H9 (cell line): ENCODE results near the gene NOL7. TPM values are rescaled to one million over a fixed set of nuclear protein-coding genes. Genes with fewer than 3 reads are reported as not detected.

Experiments used
- DNase-seq: peaks from one replicate; pipeline ENCODE4 v3.0.0-alpha.2; 2017
- H2AFZ ChIP-seq: one replicate; pipeline ENCODE4 v1.6.1; 2013; ENCODE audit warnings: mild to moderate bottlenecking, low read length, control low read depth, moderate library complexity
- H2AK5ac ChIP-seq: 2 replicates; pipeline ENCODE4 v1.6.1; 2013; ENCODE audit warnings: low read length, control low read depth, mixed read lengths; ENCODE audit not compliant: insufficient read length
- H2BK120ac ChIP-seq: one replicate; pipeline ENCODE4 v1.6.1; 2013; ENCODE audit warnings: low read depth, mild to moderate bottlenecking, low read length, control low read depth, inconsistent platforms; ENCODE audit not compliant: poor library complexity, severe bottlenecking
- H2BK12ac ChIP-seq: 2 replicates; pipeline ENCODE4 v1.6.1; 2013; ENCODE audit warnings: low read length, control low read depth, mixed read lengths, low read depth; ENCODE audit not compliant: insufficient read length
- H2BK15ac ChIP-seq: 2 replicates; pipeline ENCODE4 v1.6.1; 2013; ENCODE audit warnings: low read depth, low read length, control low read depth
- H2BK20ac ChIP-seq: one replicate; pipeline ENCODE4 v1.6.1; 2013; ENCODE audit warnings: low read depth, mild to moderate bottlenecking, low read length, control low read depth, inconsistent platforms; ENCODE audit not compliant: poor library complexity, severe bottlenecking
- H2BK5ac ChIP-seq: 2 replicates; pipeline ENCODE4 v1.6.1; 2013; ENCODE audit warnings: low read length, control low read depth, mixed read lengths; ENCODE audit not compliant: insufficient read length
- H3K14ac ChIP-seq: 2 replicates; pipeline ENCODE4 v1.6.1; 2013; ENCODE audit warnings: low read length, control low read depth; ENCODE audit not compliant: insufficient read depth
- H3K18ac ChIP-seq: 2 replicates; pipeline ENCODE4 v1.6.1; 2013; ENCODE audit warnings: low read depth, mild to moderate bottlenecking, mixed read lengths, low read length, control low read depth; ENCODE audit not compliant: insufficient read length
- H3K23ac ChIP-seq: 2 replicates; pipeline ENCODE4 v1.6.1; 2013; ENCODE audit warnings: low read length, control low read depth, mixed read lengths, low read depth; ENCODE audit not compliant: insufficient read length
- H3K23me2 ChIP-seq: 2 replicates; pipeline ENCODE4 v1.6.1; 2013; ENCODE audit warnings: low read depth, mild to moderate bottlenecking, mixed read lengths, low read length, control low read depth; ENCODE audit not compliant: insufficient read length, poor library complexity, severe bottlenecking
- H3K27ac ChIP-seq: 2 replicates; pipeline ENCODE4 v1.5.1; 2013; ENCODE audit warnings: low read length, control low read depth, mixed read lengths, low read depth; ENCODE audit not compliant: insufficient read length
- H3K27me3 ChIP-seq: 2 replicates; pipeline ENCODE4 v1.6.1; 2013; ENCODE audit warnings: low read length, control low read depth, inconsistent platforms; ENCODE audit not compliant: insufficient read depth
- H3K4ac ChIP-seq: 2 replicates; pipeline ENCODE4 v1.6.1; 2013; ENCODE audit warnings: low read depth, mild to moderate bottlenecking, control low read depth, inconsistent platforms, low read length, moderate library complexity
- H3K4me1 ChIP-seq: 2 replicates; pipeline ENCODE4 v1.6.1; 2013; ENCODE audit warnings: low read length, control low read depth, inconsistent platforms; ENCODE audit not compliant: insufficient read depth
- H3K4me2 ChIP-seq: 2 replicates; pipeline ENCODE4 v1.6.1; 2013; ENCODE audit warnings: low read length, control low read depth, mixed read lengths; ENCODE audit not compliant: insufficient read length, insufficient read depth
- H3K56ac ChIP-seq: 2 replicates; pipeline ENCODE4 v1.6.1; 2013; ENCODE audit warnings: low read depth, mild to moderate bottlenecking, mixed read lengths, low read length, control low read depth; ENCODE audit not compliant: insufficient read length
- H3K79me1 ChIP-seq: 2 replicates; pipeline ENCODE4 v1.6.1; 2013; ENCODE audit warnings: low read depth, mild to moderate bottlenecking, moderate library complexity, low read length, control low read depth, inconsistent platforms; ENCODE audit not compliant: insufficient read depth, poor library complexity, severe bottlenecking
- H3K79me2 ChIP-seq: 2 replicates; pipeline ENCODE4 v1.6.1; 2013; ENCODE audit warnings: low read length, control low read depth, inconsistent platforms; ENCODE audit not compliant: insufficient read depth
- H3K9ac ChIP-seq: 2 replicates; pipeline ENCODE4 v1.6.1; 2013; ENCODE audit warnings: low read length, control low read depth, mixed read lengths; ENCODE audit not compliant: insufficient read length; ENCODE audit errors: extremely low read depth
- H3K9me3 ChIP-seq: one replicate; pipeline ENCODE4 v1.6.1; 2013; ENCODE audit warnings: low read depth, low read length, inconsistent platforms; ENCODE audit not compliant: control insufficient read depth
- H3T11ph ChIP-seq: one replicate; pipeline ENCODE4 v1.6.1; 2013; ENCODE audit warnings: mild to moderate bottlenecking, low read length, control low read depth, inconsistent platforms
- H4K20me1 ChIP-seq: one replicate; pipeline ENCODE4 v1.6.1; 2013; ENCODE audit not compliant: control insufficient read depth, insufficient read length, insufficient read depth
- H4K5ac ChIP-seq: 2 replicates; pipeline ENCODE4 v1.6.1; 2013; ENCODE audit warnings: low read depth, mild to moderate bottlenecking, mixed read lengths, low read length, control low read depth; ENCODE audit not compliant: insufficient read length
- H4K8ac ChIP-seq: replicated peaks from 2 replicates; pipeline ENCODE4 v1.6.1; 2013; ENCODE audit warnings: low read length, control low read depth, mixed read lengths, low read depth; ENCODE audit not compliant: insufficient read length
- H4K91ac ChIP-seq: 2 replicates; pipeline ENCODE4 v1.6.1; 2013; ENCODE audit warnings: low read depth, mild to moderate bottlenecking, moderate library complexity, mixed read lengths, low read length, control low read depth; ENCODE audit not compliant: insufficient read length
- H3K27ac Mint-ChIP-seq, 3 experiments: 2 replicates in 2 of 3; 3 replicates in 1 of 3; pipeline ENCODE4 v1.8.0; 2020 to 2021; ENCODE audit warnings: mixed read lengths in 3 of 3, mild to moderate bottlenecking in 1 of 3, moderate library complexity in 1 of 3
- H3K27me3 Mint-ChIP-seq: 2 replicates; pipeline ENCODE4 v1.8.0; 2021; ENCODE audit warnings: low read depth, mild to moderate bottlenecking, moderate library complexity, mixed read lengths
- H3K36me3 Mint-ChIP-seq, 3 experiments: 2 replicates in 2 of 3; 3 replicates in 1 of 3; pipeline ENCODE4 v1.8.0; 2020 to 2021; ENCODE audit warnings: low read depth in 3 of 3, mixed read lengths in 3 of 3; ENCODE audit not compliant: insufficient read depth in 1 of 3
- H3K4me1 Mint-ChIP-seq, 2 experiments: 2 replicates each; pipeline ENCODE4 v1.8.0; 2020; ENCODE audit warnings: mixed read lengths in 2 of 2
- H3K4me3 Mint-ChIP-seq, 2 experiments: 2 replicates in 1 of 2; 3 replicates in 1 of 2; pipeline ENCODE4 v1.8.0; 2020 to 2021; ENCODE audit warnings: mild to moderate bottlenecking in 2 of 2, mixed read lengths in 2 of 2, moderate library complexity in 1 of 2
- H3K9me3 Mint-ChIP-seq, 2 experiments: 2 replicates in 1 of 2; 3 replicates in 1 of 2; pipeline ENCODE4 v1.8.0; 2020; ENCODE audit warnings: mild to moderate bottlenecking in 2 of 2, mixed read lengths in 2 of 2, moderate library complexity in 1 of 2
- WGBS: extraction: QIAGEN DNeasy Blood & Tissue Kit; methylation state at CpG from one replicate; pipeline ENCODE4 v1.1.7; 2013; ENCODE audit warnings: missing lambda C conversion rate, low lambda C conversion rate, mixed read lengths; ENCODE audit not compliant: insufficient read length; ENCODE audit errors: extremely low coverage; 5-methylcytosine and 5-hydroxymethylcytosine counted together
- total RNA-seq: library from RNA; stranded (reverse); gene quantifications from 2 replicates; pipeline ENCODE4 v1.2.1, GENCODE V29; 2021
- TF ChIP-seq, protein P1 (sequence below): fragments of 200-600 bp; sonication (generic); conservative IDR thresholded peaks from 3 replicates; pipeline ENCODE4 v1.8.0; 2021; ENCODE audit warnings: antibody characterized with exemption, mild to moderate bottlenecking

NOL7 gene
- total RNA-seq, 1 experiment from 2014 or later, result 72.1 TPM

DNA sequence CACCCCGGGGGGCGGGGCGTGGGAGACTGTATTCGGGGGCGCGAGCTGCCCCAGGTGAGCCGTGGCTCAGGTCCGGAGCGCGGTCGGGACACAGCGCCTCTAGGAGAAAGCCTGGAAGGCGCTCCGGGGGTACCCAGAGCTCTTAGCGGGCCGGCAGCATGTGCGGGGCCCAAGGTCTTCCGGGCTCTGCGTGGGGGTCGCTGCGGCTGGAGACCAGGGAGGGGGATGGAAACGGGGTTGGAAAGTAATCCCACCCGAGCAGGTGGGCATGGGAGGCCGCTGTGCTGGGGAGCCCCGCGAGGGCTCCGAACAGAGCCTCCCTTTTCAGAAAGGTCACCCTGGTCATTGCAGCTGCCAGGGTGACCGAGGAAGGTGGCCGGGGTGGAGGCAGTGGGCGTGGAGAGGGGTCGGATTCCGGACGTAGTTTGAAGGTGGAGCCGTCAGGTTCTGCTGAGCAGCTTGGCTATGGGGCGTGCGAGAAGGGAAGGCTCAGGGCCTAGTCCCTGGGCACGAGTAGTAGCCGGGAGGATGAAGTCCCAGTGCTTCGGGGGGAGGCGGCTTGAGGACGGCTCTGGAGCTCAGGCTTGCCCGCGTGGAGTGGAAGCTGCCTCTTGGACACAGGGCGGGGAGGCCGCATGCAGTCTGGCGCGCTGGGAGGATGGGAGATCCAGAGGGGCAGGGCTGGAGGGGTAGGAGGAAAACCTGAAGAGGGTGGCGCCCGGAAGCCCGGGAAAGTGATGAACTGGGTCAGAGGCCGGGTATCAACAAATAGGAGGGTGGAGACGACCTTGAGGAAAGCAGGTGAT lies 40.4 kb upstream of the NOL7 start, which contains the start of gene SIRT5:
Gene SIRT5 (plus strand): TSS at position 31 of the 806 bp plus-strand sequence. CDS start 9,510 bp downstream, outside the sequence.
- Histone ChIP-seq H2BK12ac (no peak within 1 kb of the TSS), H3T11ph (no peak within 1 kb of the TSS), H3K56ac (no peak within 1 kb of the TSS), H2AK5ac (no peak within 1 kb of the TSS), H4K8ac (no peak within 1 kb of the TSS), H3K23me2 (peaks cover 11% of the 10 kb centered on the region), H3K79me1 (no peaks in the 10 kb centered on the region), H2BK20ac (no peak within 1 kb of the TSS), H4K5ac (peak within 1 kb of the TSS; percentile 68), H4K20me1 (no peaks in the 10 kb centered on the region), H4K91ac (no peak within 1 kb of the TSS), H2BK15ac (no peak within 1 kb of the TSS), H3K18ac (peak within 1 kb of the TSS; percentile 91), H3K27me3 (no peaks in the 10 kb centered on the region), H3K4me1 (no peaks in the 10 kb centered on the region), H3K23ac (no peak within 1 kb of the TSS), H3K27ac (peak within 1 kb of the TSS; percentile 82), H3K9ac (peak within 1 kb of the TSS; percentile 90), H3K79me2 (no peaks in the 10 kb centered on the region; the same call in 1 of the 2 replicates), H2AFZ (no peak within 1 kb of the TSS), H3K4ac (no peak within 1 kb of the TSS; the same call in 1 of the 2 replicates), H2BK5ac (no peak within 1 kb of the TSS), H3K9me3 (no peaks in the 10 kb centered on the region), H2BK120ac (no peak within 1 kb of the TSS), H3K14ac (peak within 1 kb of the TSS; percentile 87), H3K4me2 (peak within 1 kb of the TSS; percentile 96)
- Mint-ChIP-seq H3K36me3 (peaks cover 0 to 4% (median 1%) of the 10 kb centered on the region in 3 experiments; a peak in 3 of 7 replicates), H3K27ac (peak within 1 kb of the TSS; percentile 98 to 99 (median 99)), H3K4me3 (peak within 1 kb of the TSS; percentile 92 to 94), H3K9me3 (peaks cover 7% of the 10 kb centered on the region in 2 experiments; a peak in 3 of 5 replicates), H3K27me3 (no peaks in the 10 kb centered on the region), H3K4me1 (peaks cover 25 to 28% of the 10 kb centered on the region in 2 experiments)
- peak; percentile 92 for DNase-seq
- TF ChIP-seq, protein P1, sequence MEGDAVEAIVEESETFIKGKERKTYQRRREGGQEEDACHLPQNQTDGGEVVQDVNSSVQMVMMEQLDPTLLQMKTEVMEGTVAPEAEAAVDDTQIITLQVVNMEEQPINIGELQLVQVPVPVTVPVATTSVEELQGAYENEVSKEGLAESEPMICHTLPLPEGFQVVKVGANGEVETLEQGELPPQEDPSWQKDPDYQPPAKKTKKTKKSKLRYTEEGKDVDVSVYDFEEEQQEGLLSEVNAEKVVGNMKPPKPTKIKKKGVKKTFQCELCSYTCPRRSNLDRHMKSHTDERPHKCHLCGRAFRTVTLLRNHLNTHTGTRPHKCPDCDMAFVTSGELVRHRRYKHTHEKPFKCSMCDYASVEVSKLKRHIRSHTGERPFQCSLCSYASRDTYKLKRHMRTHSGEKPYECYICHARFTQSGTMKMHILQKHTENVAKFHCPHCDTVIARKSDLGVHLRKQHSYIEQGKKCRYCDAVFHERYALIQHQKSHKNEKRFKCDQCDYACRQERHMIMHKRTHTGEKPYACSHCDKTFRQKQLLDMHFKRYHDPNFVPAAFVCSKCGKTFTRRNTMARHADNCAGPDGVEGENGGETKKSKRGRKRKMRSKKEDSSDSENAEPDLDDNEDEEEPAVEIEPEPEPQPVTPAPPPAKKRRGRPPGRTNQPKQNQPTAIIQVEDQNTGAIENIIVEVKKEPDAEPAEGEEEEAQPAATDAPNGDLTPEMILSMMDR, result no peak
- no CpG with 5 or more reads among the region's 52 CpGs for WGBS
